GM21526 (cell line): Measurements from ENCODE around the gene MYH2.
"Not testable (repeated sequence)": the region's sequence is repeated elsewhere in the genome, so short reads cannot be mapped to it uniquely, and the experiment has no call there.

Source experiments
- ATAC-seq: cut with Tn5 transposase; IDR thresholded peaks from one replicate; pipeline ENCODE4 v1.9.1; 2021; ENCODE audit warnings: moderate library complexity; ENCODE audit not compliant: unreplicated experiment, low FRiP score

Gene MYH2

GRCh38 chr17:10549096-10549842 lies at the start of gene MYH2:
MYH2 (minus strand) TSS chr17:10549658; CDS start chr17:10547920, 1,738 bp downstream.
- no peak for ATAC-seq

GRCh38 chr17:10598621-10599020 lies 49.2 kb upstream of the MYH2 start:
- no peak for ATAC-seq

DNA sequence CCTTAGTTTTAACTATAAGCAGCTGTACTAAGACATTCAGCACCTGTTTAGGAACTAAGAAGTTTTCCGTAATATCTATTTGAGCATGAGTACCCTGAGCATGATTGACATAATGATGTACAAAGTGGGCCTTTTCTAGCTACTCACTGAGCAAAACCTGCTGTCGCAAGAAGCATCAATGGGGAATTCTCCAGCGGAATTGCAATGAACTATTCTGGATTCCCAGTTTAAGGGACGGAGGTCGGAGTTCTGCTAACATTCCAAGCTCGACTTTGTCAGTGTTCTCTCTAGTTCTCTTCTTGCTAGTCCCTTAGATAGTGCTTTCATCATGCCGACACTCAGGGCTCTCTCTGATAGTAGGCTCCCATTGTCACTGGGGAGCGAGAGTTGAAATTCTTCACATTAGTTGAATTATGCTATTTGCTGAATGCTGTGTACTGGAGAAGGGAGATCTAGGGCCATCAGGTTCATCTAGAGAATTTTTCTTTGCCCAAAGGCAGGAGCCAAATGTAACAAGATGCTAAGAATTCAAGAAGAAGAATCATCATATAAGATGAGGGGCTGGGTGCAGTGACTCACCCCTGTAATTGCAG lies 40.2 kb upstream of the MYH2 start:
- no peak for ATAC-seq

DNA sequence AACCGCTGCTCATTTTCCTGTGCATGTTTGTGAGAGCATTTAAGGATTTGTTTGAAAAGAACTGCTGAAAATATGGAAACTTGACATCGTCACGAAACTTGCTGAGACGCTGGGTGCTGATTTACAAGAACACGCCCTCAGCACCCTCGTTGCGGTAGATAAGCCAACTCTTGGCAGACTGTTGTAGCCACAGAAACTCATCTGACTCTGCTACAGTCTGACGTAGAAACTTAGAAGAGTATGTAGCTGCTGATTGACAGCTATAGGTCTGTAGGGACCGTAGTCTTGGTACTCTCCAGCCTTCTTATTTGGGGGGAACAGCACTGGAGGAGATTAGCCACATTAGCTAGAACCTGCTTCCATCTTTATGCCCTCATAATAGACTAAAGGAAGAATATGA lies 36.1 kb upstream of the MYH2 start:
- ATAC-seq, result no peak

GRCh38 chr17:10583834-10584233 lies 34.4 kb upstream of the MYH2 start:
- ATAC-seq, result no peak

- ATAC-seq, result no peak
Measured at GRCh38 chr17:10579270-10579669, 29.8 kb upstream of the MYH2 start.

DNA sequence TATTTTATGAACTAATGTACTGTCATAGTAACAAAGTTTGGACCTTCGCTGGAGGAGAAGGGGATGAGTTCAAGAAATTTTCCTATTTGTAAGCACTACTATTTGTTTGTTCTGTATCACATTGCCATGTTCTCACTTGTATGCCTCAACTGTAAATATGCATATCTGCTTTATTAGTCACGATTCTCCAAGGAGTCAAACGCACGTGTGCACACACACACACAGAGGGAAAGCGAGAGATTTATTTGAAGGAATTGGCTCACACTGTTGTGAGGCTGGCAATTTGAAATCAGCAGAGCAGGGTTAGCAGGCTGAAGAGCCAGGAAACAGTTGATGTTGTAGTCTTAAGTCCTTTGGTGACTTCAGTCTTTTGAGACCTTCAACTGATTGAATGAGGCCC lies 24.9 kb upstream of the MYH2 start:
- ATAC-seq, result no peak

- ATAC-seq, result no peak
Measured at GRCh38 chr17:10563991-10564660, 14.7 kb upstream of the MYH2 start.

GRCh38 chr17:10558049-10558448 lies 8.6 kb upstream of the MYH2 start:
- no peak for ATAC-seq

GRCh38 chr17:10557422-10557821 lies 8.0 kb upstream of the MYH2 start:
- ATAC-seq, result no peak

DNA sequence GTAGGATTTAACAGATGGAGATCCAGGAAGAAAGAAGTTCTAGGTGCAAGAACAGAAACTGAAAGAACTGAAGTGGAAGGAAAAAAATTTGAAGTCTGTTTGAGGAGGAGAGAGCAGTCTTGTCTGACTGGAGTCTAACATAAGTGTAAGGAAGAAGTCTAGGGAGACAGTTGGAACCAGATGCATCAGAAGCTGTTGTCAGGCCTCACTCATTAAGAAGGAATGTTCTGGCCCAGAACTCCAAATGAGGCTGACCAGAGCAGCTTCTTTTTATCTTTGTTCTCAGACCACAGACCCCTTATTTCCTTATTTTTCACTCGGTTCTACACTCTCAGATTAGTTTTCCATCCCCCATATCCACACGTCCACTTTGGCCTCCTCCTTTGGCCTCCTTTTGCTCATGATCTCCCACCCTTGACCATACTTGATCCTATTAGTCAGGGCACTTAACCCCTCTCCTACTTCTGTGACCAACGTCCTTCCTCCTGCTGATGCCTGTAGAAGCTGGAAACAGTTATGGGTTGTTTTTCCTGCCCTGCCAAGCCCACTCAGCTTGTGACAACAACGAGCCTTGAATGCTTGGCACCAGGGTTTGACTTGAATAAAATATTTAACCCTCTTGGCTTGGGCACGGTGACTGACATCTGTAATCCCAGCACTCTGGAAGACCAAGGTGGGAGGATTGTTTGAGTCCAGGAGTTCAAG lies 7.0 kb upstream of the MYH2 start:
- ATAC-seq, result no peak

- ATAC-seq, result no peak
Measured at GRCh38 chr17:10550014-10550413, 556 bp upstream of the MYH2 start.

- no peak for ATAC-seq
Measured at GRCh38 chr17:10547351-10547750, 2.1 kb downstream of the MYH2 start.

DNA sequence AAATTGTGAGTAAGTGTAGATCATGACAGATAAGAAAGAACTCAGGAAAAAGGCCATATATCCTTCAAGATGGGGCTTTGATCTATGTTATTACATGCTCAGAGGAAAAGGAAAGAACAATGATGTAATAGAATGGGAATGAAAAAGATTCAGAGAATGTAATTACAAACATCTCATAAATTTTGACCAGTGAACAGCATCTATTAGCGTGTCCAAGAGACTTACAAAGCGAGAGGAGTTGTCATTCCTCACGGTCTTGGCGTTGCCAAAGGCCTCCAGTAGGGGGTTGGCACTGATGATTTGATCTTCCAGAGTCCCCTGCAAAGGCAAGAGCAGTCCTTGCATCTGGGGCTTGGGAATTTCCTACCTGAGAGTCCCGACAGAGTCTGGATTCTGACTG lies 6.0 kb downstream of the MYH2 start:
- ATAC-seq, result not testable (repeated sequence)

DNA sequence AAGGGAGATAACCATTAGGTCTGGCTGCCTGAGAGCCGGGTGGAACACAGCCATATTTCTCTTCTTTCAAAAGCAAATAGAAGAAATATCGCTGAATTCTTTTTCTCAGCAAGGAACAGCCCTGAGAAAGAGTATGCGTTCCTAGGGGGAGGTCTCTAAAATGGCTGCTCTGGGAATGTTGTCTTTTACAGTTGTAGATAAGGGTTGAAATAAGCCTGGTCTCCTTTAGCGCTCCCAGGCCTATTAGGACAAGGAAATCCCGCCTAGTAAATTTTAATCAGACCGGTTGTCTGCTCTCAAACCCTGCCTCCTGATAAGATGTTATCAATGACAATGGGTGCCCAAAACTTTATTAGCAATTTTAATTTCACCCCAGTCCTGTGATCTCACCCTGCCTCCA lies 8.3 kb downstream of the MYH2 start:
- not testable (repeated sequence) for ATAC-seq

- ATAC-seq, result no peak
Measured at GRCh38 chr17:10532026-10532425, 17.4 kb downstream of the MYH2 start.

DNA sequence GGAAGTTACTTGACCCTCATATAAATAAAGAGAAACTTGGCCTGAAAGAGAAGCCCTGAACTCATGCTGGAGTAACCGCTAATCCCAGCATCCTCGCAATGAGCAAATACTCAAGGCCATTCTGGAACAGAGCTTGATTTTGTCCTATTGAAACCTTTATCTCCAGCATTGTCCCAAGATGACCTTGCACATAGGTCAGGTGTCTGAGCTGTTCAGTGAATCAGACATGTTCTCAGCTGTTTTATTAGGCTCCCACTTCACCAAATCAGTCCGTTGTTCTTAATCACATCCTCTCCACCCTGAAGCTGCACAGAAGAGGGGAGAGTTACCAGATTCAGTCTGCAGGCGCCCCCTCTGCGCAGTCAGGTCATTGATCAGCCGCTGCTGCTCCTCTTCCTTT lies 22.0 kb downstream of the MYH2 start:
- ATAC-seq, result no peak

DNA sequence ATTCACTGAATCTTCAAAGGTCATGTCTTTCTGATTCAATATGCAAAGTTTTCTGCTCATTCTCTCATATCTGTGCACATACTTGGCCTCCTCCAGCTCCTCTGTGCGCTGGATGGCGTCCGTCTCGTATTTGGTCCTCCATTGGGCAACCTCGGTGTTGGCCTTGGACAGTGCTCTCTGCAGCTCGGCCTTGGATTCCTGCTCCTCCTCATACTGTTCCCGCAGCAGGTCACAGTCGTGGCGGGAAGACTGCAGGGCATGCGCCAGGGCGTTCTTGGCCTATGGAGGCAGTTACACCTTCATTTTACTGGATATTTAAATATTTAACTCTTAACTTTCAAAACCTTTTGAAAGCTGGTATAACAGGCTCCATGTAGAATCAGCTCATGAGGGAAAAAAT lies 22.9 kb downstream of the MYH2 start:
- no peak for ATAC-seq

DNA sequence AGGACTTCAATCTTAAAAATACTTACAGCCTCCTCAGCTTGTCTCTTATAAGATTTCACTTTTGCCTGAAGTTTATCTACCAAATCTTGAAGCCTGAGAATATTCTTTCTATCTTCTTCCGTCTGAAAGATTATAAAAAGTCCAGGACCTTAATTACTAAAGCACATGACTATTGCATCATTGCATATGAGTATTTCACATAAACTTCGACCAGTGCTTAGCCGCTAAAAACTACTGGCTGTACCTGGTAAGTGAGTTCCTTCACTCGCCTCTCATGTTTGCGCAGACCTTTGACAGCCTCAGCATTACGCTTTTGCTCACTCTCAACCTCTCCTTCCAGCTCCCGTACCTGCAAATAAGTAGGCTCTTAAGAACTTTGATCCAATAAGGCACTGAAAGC lies 26.4 kb downstream of the MYH2 start:
- ATAC-seq, result no peak

DNA sequence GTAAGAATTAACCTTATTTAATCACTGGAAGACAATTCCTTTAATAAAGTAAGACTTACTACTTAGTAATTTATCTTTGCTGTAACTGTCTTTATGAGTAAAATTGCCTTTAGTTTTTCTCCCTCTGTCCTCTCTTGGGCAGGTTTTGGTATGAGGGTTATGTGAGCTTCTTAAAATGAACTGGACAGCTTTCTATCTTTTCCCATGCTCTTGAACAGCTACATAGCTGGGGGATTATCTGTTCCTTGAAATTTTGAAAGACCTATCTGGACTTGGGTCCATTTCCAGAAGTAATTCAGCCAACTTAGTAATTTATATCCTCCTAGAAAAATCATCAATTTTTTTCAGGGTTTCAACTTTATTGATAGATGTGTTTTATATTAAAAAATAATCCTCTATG lies 27.5 kb downstream of the MYH2 start:
- ATAC-seq, result no peak
